Prostate gland (tissue), 2 donors: ENCODE results near the gene LUC7L3. TPM values are rescaled to one million over a fixed set of nuclear protein-coding genes. Genes with fewer than 3 reads are reported as not detected.

Source experiments
- DNase-seq: peaks from one replicate; pipeline ENCODE4 v3.0.0-alpha.2; 2019; ENCODE audit warnings: low spot score
- H3K27ac ChIP-seq, 2 donors: fragments of 200-600 bp; sonication (generic); 2 replicates each; pipeline ENCODE4 v1.5.1; 2017 to 2019
- H3K27me3 ChIP-seq: fragments of 200-600 bp; sonication (generic); replicated peaks from 2 replicates; pipeline ENCODE4 v1.5.1; 2019; ENCODE audit not compliant: insufficient read depth
- H3K36me3 ChIP-seq, 2 donors: fragments of 200-600 bp; sonication (generic); 1 replicate in 1 of 2; 2 replicates in 1 of 2; pipeline versions ENCODE4 v1.5.1 to v1.8.1; 2017 to 2019
- H3K4me1 ChIP-seq: fragments of 200-600 bp; sonication (generic); replicated peaks from 2 replicates; pipeline ENCODE4 v1.5.1; 2019
- H3K4me3 ChIP-seq, 2 donors: fragments of 200-600 bp; sonication (generic); 2 replicates each; pipeline ENCODE4 v1.5.1; 2017 to 2019
- H3K9me3 ChIP-seq: fragments of 200-600 bp; sonication (generic); 2 replicates; pipeline ENCODE4 v1.5.1; 2017
- CTCF ChIP-seq, 4 experiments: fragments of 200-600 bp in 2 of 4; fragments of 450-650 bp in 2 of 4; sonication (generic) in 2 of 4; IDR thresholded peaks; 1 replicate in 3 of 4; 2 replicates in 1 of 4; pipeline ENCODE4 v1.5.1; 2016 to 2019; ENCODE audit warnings: antibody characterized with exemption in 4 of 4, mild to moderate bottlenecking in 2 of 4, moderate library complexity in 2 of 4
- POLR2A ChIP-seq: fragments of 450-650 bp; IDR thresholded peaks from one replicate; pipeline ENCODE4 v1.6.1; 2016; ENCODE audit warnings: antibody characterized with exemption, mild to moderate bottlenecking
- POLR2AphosphoS5 ChIP-seq: sonication (generic); formaldehyde crosslinking; IDR thresholded peaks from one replicate; pipeline ENCODE4 v1.6.1; 2017; ENCODE audit warnings: antibody characterized with exemption
- WGBS: methylation state at CpG from one replicate; pipeline ENCODE4 v1.1.5; 2018; 5-methylcytosine and 5-hydroxymethylcytosine counted together
- intact Hi-C: fragments of 100-400 bp; cut with DNase I; formaldehyde crosslinking; loops from one replicate; pipeline ENCODE4 v1.14.2; 2022
- total RNA-seq, 2 donors: library from RNA; depleted of rRNA; stranded (reverse); fragments of >200 nt; gene quantifications; one replicate each; pipeline ENCODE4 v1.1.0, GENCODE V29; 2016

LUC7L3 gene
- total RNA-seq, 2 donors from 2014 or later = 45.4 to 234 TPM

GRCh38 chr17:50710025-50710424 lies 9.4 kb upstream of the LUC7L3 start:
- H3K4me3 ChIP-seq = no peak overlapping the region
- H3K27ac ChIP-seq = no peak overlapping the region
- TF ChIP-seq CTCF (IDR thresholded peaks at IDR 0.05) (no peak), POLR2AphosphoS5 (no peak), POLR2A (no peak)
- intact Hi-C loops = no loop called here
- peaks cover 10% of the 10 kb centered on the region for H3K4me1 ChIP-seq
- no peak for DNase-seq
- H3K36me3 ChIP-seq = no peaks in the 10 kb centered on the region
- 95% methylated on average over 2 of the region's 2 CpGs for WGBS
- no peaks in the 10 kb centered on the region for H3K9me3 ChIP-seq
- no peaks in the 10 kb centered on the region for H3K27me3 ChIP-seq

GRCh38 chr17:50710650-50711049 lies 8.8 kb upstream of the LUC7L3 start:
- Histone ChIP-seq H3K4me1 (peaks cover 10% of the 10 kb centered on the region), H3K27ac (no peak overlapping the region), H3K36me3 (no peaks in the 10 kb centered on the region), H3K4me3 (no peak overlapping the region), H3K27me3 (no peaks in the 10 kb centered on the region), H3K9me3 (no peaks in the 10 kb centered on the region)
- DNase-seq = no peak
- WGBS = 91% methylated on average over 4 of the region's 4 CpGs
- TF ChIP-seq POLR2A (no peak), CTCF (IDR thresholded peaks at IDR 0.05) (no peak), POLR2AphosphoS5 (no peak)
- intact Hi-C loops = no loop called here

GRCh38 chr17:50712641-50713040 lies 6.8 kb upstream of the LUC7L3 start:
- no peak overlapping the region for H3K4me3 ChIP-seq
- DNase-seq = no peak
- no peak overlapping the region for H3K27ac ChIP-seq
- H3K36me3 ChIP-seq = no peaks in the 10 kb centered on the region
- no peak for TF ChIP-seq CTCF (IDR thresholded peaks at IDR 0.05)
- no peak for TF ChIP-seq POLR2A
- TF ChIP-seq POLR2AphosphoS5 = no peak
- 91% methylated on average over 9 of the region's 9 CpGs for WGBS
- no peaks in the 10 kb centered on the region for H3K9me3 ChIP-seq
- peaks cover 10% of the 10 kb centered on the region for H3K4me1 ChIP-seq
- intact Hi-C loops = no loop called here
- H3K27me3 ChIP-seq = no peaks in the 10 kb centered on the region

- Histone ChIP-seq H3K9me3 (no peaks in the 10 kb centered on the region), H3K36me3 (no peaks in the 10 kb centered on the region), H3K4me3 (no peak overlapping the region), H3K27me3 (no peaks in the 10 kb centered on the region), H3K27ac (no peak overlapping the region), H3K4me1 (no peaks in the 10 kb centered on the region)
- intact Hi-C loops = no loop called here
- 100% methylated on average over 3 of the region's 3 CpGs for WGBS
- DNase-seq = no peak
- no peak for TF ChIP-seq CTCF (IDR thresholded peaks at IDR 0.05)
Measured at GRCh38 chr17:50715471-50715870, 3.9 kb upstream of the LUC7L3 start.

- Histone ChIP-seq H3K4me3 (peak overlapping the region; percentile 82 to 93), H3K4me1 (no peaks in the 10 kb centered on the region), H3K27me3 (no peaks in the 10 kb centered on the region), H3K9me3 (no peaks in the 10 kb centered on the region), H3K36me3 (no peaks in the 10 kb centered on the region), H3K27ac (peak overlapping the region; percentile 98 to 99)
- TF ChIP-seq POLR2A = no peak
- no peak for TF ChIP-seq CTCF (IDR thresholded peaks at IDR 0.05)
- TF ChIP-seq POLR2AphosphoS5 = no peak
- under 1% methylated on average over 24 of the region's 25 CpGs for WGBS
- intact Hi-C loops = no loop called here
- DNase-seq = no peak
Measured at GRCh38 chr17:50719924-50720794, 756 bp downstream of the LUC7L3 start.
